Suprapubic skin (tissue), 4 donors: ENCODE measurements around the gene KIF6.

Experiments
- CTCF ChIP-seq, 2 donors: fragments of 200-600 bp in 1 of 2; fragments of 450-650 bp in 1 of 2; sonication (generic) in 1 of 2; IDR thresholded peaks; one replicate each; pipeline ENCODE4 v1.5.1; 2016 to 2019; ENCODE audit warnings: antibody characterized with exemption in 2 of 2, mild to moderate bottlenecking in 1 of 2, moderate library complexity in 1 of 2
- EP300 ChIP-seq: sonication (generic); formaldehyde crosslinking; IDR thresholded peaks from one replicate; pipeline ENCODE4 v1.6.1; 2017; ENCODE audit warnings: antibody characterized with exemption
- POLR2A ChIP-seq, 2 donors: fragments of 450-650 bp; IDR thresholded peaks; one replicate each; pipeline ENCODE4 v1.6.1; 2017; ENCODE audit warnings: antibody characterized with exemption in 2 of 2, mild to moderate bottlenecking in 2 of 2, moderate library complexity in 2 of 2
- POLR2AphosphoS5 ChIP-seq, 3 donors: sonication (generic); formaldehyde crosslinking; IDR thresholded peaks; one replicate each; pipeline ENCODE4 v1.6.1; 2017; ENCODE audit warnings: antibody characterized with exemption in 3 of 3

GRCh38 chr6:39585641-39586040 lies 139.6 kb downstream of the KIF6 start:
- no peak for TF ChIP-seq CTCF (IDR thresholded peaks at IDR 0.05)
- TF ChIP-seq POLR2AphosphoS5 (IDR thresholded peaks at IDR 0.05): no peak
- no peak for TF ChIP-seq EP300
- TF ChIP-seq POLR2A (IDR thresholded peaks at IDR 0.05): no peak
